Measurements from ENCODE around the gene PSMD8.

Gene PSMD8

DNA sequence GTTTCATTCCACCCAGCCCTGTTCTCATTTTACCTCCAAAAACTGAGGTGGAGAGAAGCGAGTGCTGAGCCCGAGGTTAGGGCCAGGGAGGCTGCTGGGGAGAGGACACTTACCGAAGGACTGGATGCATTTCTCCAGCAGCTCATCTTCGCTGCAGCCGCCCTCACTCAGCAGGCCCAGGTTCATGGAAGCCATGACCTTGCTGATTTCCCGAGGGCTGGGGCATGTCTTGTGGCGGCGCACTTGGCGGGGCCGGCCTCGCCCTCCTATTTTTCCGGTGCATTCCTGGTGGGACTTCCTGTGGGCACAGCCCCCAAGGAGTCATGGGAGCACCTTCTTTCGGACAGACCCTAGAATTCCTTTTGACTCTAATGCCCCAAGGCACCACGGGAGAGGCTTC, 47.5 kb downstream of the PSMD8 start:
- Histone ChIP-seq H3K9me3 (ENCODE audit: low read length) (no peaks in the 10 kb centered on the region), H3K27ac (ENCODE audit: low read depth, low read length, poor library complexity, severe bottlenecking) (no peak overlapping the region), H3K9me2 (ENCODE audit: low read depth, low read length) (no peaks in the 10 kb centered on the region), H3K36me3 (ENCODE audit: insufficient read depth, low read length) (no peaks in the 10 kb centered on the region), H3F3A (ENCODE audit: insufficient read depth, low read length) (no peaks in the 10 kb centered on the region), H3K27me3 (ENCODE audit: insufficient read depth, low read length) (no peaks in the 10 kb centered on the region), H2AFZ (ENCODE audit: low read length) (no peak overlapping the region), H3K4me3 (ENCODE audit: low read depth, low read length, poor library complexity, severe bottlenecking) (no peak overlapping the region), H3K4me2 (ENCODE audit: low read length) (no peak overlapping the region), H3K79me2 (ENCODE audit: insufficient read depth, low read length) (no peaks in the 10 kb centered on the region), H3K9ac (ENCODE audit: low read length) (no peak overlapping the region), H3K4me1 (ENCODE audit: insufficient read depth, low read length, severe bottlenecking) (peaks cover 21% of the 10 kb centered on the region), H4K20me1 (ENCODE audit: insufficient read depth, low read length) (no peaks in the 10 kb centered on the region)
- TF ChIP-seq, protein P1, sequence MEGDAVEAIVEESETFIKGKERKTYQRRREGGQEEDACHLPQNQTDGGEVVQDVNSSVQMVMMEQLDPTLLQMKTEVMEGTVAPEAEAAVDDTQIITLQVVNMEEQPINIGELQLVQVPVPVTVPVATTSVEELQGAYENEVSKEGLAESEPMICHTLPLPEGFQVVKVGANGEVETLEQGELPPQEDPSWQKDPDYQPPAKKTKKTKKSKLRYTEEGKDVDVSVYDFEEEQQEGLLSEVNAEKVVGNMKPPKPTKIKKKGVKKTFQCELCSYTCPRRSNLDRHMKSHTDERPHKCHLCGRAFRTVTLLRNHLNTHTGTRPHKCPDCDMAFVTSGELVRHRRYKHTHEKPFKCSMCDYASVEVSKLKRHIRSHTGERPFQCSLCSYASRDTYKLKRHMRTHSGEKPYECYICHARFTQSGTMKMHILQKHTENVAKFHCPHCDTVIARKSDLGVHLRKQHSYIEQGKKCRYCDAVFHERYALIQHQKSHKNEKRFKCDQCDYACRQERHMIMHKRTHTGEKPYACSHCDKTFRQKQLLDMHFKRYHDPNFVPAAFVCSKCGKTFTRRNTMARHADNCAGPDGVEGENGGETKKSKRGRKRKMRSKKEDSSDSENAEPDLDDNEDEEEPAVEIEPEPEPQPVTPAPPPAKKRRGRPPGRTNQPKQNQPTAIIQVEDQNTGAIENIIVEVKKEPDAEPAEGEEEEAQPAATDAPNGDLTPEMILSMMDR (IDR thresholded peaks at IDR 0.05; ENCODE audit: low read length), result no peak
- no peak for TF ChIP-seq EZH2 (IDR thresholded peaks at IDR 0.05; ENCODE audit: borderline replicate concordance, low read length)

DNA sequence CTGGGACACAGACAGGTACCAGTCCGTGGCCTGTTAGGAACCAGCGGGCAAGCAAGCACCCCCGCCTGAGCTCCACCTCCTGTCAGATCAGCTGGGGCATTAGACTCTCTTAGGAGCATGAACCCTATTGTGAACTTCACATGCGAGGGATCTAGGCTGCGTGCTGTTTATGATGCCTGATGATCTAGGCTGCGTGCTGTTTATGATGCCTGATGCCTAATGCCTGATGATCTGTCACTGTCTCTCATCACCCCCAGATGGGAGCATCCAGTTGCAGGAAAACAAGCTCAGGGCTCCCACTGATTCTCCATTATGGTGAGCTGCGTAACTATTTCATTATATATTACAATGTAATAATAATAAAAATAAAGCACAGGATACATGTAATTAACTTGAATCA, 48.1 kb downstream of the PSMD8 start:
- no peaks in the 10 kb centered on the region for H3K36me3 ChIP-seq (ENCODE audit: insufficient read depth, low read length)
- H3K79me2 ChIP-seq (ENCODE audit: insufficient read depth, low read length), result no peaks in the 10 kb centered on the region
- H3K9ac ChIP-seq (ENCODE audit: low read length), result no peak overlapping the region
- TF ChIP-seq, protein P1 (IDR thresholded peaks at IDR 0.05; ENCODE audit: low read length), result no peak
- no peak for TF ChIP-seq EZH2 (IDR thresholded peaks at IDR 0.05; ENCODE audit: borderline replicate concordance, low read length)
- H3K27me3 ChIP-seq (ENCODE audit: insufficient read depth, low read length), result no peaks in the 10 kb centered on the region
- H3K27ac ChIP-seq (ENCODE audit: low read depth, low read length, poor library complexity, severe bottlenecking), result no peak overlapping the region
- H3K9me2 ChIP-seq (ENCODE audit: low read depth, low read length), result no peaks in the 10 kb centered on the region
- H3K4me1 ChIP-seq (ENCODE audit: insufficient read depth, low read length, severe bottlenecking), result peaks cover 23% of the 10 kb centered on the region
- H3K4me3 ChIP-seq (ENCODE audit: low read depth, low read length, poor library complexity, severe bottlenecking), result no peak overlapping the region
- H3F3A ChIP-seq (ENCODE audit: insufficient read depth, low read length), result no peaks in the 10 kb centered on the region
- no peak overlapping the region for H2AFZ ChIP-seq (ENCODE audit: low read length)
- H3K9me3 ChIP-seq (ENCODE audit: low read length), result no peaks in the 10 kb centered on the region
- H3K4me2 ChIP-seq (ENCODE audit: low read length), result no peak overlapping the region
- no peaks in the 10 kb centered on the region for H4K20me1 ChIP-seq (ENCODE audit: insufficient read depth, low read length)

- Histone ChIP-seq H3F3A (ENCODE audit: insufficient read depth, low read length) (no peaks in the 10 kb centered on the region), H3K4me3 (ENCODE audit: low read depth, low read length, poor library complexity, severe bottlenecking) (no peak overlapping the region), H3K4me2 (ENCODE audit: low read length) (no peak overlapping the region), H3K79me2 (ENCODE audit: insufficient read depth, low read length) (no peaks in the 10 kb centered on the region), H3K9me2 (ENCODE audit: low read depth, low read length) (no peaks in the 10 kb centered on the region), H3K4me1 (ENCODE audit: insufficient read depth, low read length, severe bottlenecking) (peaks cover 21% of the 10 kb centered on the region), H3K9ac (ENCODE audit: low read length) (no peak overlapping the region), H3K27ac (ENCODE audit: low read depth, low read length, poor library complexity, severe bottlenecking) (no peak overlapping the region), H3K9me3 (ENCODE audit: low read length) (no peaks in the 10 kb centered on the region), H2AFZ (ENCODE audit: low read length) (no peak overlapping the region), H4K20me1 (ENCODE audit: insufficient read depth, low read length) (no peaks in the 10 kb centered on the region), H3K27me3 (ENCODE audit: insufficient read depth, low read length) (no peaks in the 10 kb centered on the region), H3K36me3 (ENCODE audit: insufficient read depth, low read length) (no peaks in the 10 kb centered on the region)
- TF ChIP-seq, protein P1 (IDR thresholded peaks at IDR 0.05; ENCODE audit: low read length), result no peak
- no peak for TF ChIP-seq EZH2 (IDR thresholded peaks at IDR 0.05; ENCODE audit: borderline replicate concordance, low read length)
Measured at GRCh38 chr19:38424272-38424671, 49.9 kb downstream of the PSMD8 start.

All from OCI-LY1 (cell line).